A673 (cell line): Measurements from ENCODE around the gene RASA3.

Experiments used
- EZH2 ChIP-seq: fragments of 200-600 bp; sonication (generic); IDR thresholded peaks from 2 replicates; pipeline ENCODE4 v1.6.1; 2017; ENCODE audit warnings: borderline replicate concordance, low read depth, mild to moderate bottlenecking, mixed read lengths, antibody characterized with exemption, low read length; ENCODE audit not compliant: poor library complexity, severe bottlenecking
- TF ChIP-seq, protein P1 (sequence below): fragments of 300-800, 200-600 bp; sonication (generic); conservative IDR thresholded peaks from 2 replicates; pipeline ENCODE4 v1.5.1; 2017; ENCODE audit warnings: low read depth, mild to moderate bottlenecking, antibody characterized with exemption, low read length, moderate library complexity, mixed read lengths

DNA sequence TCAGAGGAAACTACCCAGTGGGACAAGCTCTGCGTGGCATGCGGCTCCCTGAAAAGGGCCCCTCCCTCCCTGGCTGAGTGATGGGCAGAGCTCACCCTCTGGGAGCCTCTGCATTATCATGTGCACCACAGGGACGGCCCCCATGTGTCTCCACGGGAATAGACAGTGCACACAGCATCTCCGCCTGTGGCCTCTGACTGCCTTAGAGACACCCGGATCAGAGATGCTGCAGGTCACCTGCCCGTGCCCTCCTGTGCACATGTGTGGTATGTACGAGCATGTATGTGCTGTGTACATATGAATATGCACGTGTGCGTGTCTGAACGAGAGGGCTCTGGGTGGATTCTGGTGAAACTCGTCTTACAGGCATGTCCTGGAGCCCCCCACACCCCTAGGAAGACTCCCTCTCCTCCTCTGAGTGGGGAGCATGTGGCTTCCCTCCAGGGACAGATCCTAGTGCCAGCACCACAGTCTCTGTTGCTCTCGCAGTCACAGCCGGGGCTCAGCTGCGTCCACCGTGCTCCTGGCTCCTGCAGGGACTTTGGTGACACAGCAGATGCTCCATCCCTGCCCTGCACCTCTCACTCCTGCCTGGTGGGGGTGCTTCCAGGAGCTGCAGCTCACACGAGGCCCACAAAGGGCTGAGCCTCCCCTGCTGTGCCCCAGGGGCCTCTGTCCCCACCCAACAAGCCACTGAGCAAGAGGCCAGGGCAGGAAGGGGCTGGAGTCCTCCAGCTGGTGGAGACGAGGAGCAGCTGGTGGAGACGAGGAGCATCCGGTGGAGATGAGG is 178.2 kb downstream of the RASA3 start:
- TF ChIP-seq, protein P1, sequence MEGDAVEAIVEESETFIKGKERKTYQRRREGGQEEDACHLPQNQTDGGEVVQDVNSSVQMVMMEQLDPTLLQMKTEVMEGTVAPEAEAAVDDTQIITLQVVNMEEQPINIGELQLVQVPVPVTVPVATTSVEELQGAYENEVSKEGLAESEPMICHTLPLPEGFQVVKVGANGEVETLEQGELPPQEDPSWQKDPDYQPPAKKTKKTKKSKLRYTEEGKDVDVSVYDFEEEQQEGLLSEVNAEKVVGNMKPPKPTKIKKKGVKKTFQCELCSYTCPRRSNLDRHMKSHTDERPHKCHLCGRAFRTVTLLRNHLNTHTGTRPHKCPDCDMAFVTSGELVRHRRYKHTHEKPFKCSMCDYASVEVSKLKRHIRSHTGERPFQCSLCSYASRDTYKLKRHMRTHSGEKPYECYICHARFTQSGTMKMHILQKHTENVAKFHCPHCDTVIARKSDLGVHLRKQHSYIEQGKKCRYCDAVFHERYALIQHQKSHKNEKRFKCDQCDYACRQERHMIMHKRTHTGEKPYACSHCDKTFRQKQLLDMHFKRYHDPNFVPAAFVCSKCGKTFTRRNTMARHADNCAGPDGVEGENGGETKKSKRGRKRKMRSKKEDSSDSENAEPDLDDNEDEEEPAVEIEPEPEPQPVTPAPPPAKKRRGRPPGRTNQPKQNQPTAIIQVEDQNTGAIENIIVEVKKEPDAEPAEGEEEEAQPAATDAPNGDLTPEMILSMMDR, result no peak
- no peak for TF ChIP-seq EZH2
